GM21723 (cell line): Measurements from ENCODE around the gene MTX2.

Source experiments
- ATAC-seq: cut with Tn5 transposase; IDR thresholded peaks from one replicate; pipeline ENCODE4 v1.9.1; 2021; ENCODE audit warnings: mild to moderate bottlenecking, moderate library complexity; ENCODE audit not compliant: unreplicated experiment

The MTX2 gene

DNA sequence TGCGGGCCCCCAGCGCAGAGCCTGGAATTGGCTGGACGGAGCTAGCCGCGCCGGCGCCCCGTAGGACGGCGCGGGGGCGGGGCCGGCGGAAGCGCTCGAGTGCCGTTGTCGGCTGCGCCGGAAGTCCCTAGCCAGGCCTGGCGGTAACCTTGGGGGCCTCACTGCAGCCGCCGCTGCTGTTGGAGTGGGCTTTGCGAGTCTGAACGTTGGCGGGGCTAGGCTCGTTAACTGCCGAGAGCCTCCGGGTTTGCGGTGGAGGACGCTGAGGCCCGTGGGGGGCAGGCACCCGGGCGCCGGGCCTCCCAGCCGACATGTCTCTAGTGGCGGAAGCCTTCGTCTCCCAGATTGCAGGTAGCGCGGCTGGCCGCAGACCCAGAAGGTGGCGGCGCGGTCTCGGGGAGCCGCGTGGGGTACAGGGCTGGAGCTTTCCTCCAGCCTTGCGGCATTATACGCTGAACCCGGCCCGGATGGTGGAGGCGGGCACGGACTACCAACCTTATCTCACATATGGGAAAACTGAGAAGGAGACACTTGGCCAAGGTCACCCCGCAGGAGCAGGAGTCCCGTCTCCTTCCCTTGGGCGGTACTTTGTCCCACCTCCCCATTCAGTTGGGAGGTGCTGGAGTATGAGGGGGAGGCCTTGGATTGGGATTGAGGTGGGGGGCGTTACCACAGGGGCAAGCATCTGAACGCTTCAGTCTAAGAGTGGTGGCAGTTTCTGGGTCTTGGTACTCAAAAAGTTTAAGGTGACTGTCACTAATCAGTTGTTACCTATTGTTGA is at the start of gene MTX2:
TSS of gene MTX2 (plus strand) at position 124 of the 781 bp plus-strand sequence. CDS start at position 312, 188 bp downstream.
- ATAC-seq, result peak; percentile 98

- ATAC-seq, result no peak
Observed at GRCh38 chr2:176227874-176228273, 41.4 kb upstream of the MTX2 start.

DNA sequence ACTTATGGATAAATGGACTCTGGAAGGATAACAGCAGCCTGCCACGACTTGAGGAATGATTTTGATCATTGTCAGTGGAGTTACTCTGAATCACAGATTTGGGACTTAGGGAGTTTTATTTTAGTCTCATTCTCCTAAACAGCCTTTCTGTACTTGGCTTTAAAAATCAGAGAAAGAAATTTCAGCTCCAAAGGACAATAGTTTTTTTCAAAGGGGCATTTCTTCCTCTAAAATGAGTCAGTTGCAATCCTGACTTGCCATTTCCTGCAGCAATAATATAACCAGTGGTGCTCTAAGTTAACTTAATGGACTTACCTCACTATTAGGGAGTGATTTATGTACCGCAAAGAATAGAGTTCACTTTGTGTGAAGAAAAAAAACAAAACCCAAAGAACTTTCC is 35.1 kb upstream of the MTX2 start:
- no peak for ATAC-seq

DNA sequence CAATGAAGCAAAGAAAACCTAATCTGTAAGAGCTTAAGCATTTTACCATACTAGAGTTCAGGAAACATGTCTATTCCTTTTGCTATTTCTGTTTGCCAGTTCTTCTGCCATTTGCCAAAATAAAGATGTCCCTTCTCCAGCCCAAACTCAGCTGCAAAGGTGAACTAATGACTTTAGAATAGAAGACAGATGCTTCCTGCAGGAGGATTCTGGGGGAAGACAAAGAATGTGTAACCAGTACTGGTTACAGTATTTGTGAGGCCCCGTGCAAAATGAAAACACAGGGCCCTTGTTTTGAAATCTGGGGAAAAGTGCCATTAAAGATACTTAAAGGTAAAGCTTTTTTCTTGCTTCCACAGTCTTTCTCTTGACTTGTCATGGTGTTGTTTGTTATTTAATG is 34.3 kb upstream of the MTX2 start:
- ATAC-seq, result no peak

DNA sequence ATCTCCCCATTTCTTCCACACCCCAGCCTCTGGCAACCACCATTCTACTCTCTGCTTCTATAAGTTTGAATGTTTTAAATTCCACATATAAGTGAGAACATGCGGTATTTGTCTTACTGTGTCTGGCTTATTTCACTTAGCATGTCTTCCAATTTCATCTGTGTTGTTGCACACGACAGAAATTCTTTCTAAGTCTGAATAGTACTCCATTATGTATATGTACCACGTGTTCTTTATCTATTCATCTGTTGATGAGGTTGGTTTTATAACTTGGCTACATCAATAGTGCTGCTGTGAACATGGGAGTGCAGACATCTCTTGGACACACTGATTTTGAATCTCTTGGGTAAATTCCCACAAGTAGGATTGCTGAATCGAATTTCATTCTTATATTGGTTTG is 31.8 kb upstream of the MTX2 start:
- no peak for ATAC-seq

- ATAC-seq, result no peak
Observed at GRCh38 chr2:176239031-176239430, 30.2 kb upstream of the MTX2 start.

GRCh38 chr2:176240301-176240700 is 28.9 kb upstream of the MTX2 start:
- ATAC-seq, result no peak

DNA sequence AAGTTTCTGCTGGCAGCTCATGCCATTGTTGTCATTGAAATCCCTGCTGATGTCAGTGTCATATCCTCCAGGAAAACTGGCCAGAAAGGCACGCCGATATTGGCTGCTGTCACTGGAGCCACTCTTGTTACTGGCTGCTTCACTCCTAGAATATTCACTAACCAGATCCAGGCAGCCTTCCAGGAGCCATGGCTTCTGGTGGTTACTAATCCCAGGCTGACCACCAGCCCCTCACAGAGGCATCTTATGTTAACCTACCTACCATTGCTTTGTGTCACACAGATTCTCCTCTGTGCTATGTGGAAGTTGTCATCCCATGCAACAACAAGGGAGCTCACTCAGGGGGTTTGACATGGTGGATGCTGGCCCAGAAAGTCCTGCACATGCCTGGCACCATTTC is 27.0 kb upstream of the MTX2 start:
- ATAC-seq, result no peak

DNA sequence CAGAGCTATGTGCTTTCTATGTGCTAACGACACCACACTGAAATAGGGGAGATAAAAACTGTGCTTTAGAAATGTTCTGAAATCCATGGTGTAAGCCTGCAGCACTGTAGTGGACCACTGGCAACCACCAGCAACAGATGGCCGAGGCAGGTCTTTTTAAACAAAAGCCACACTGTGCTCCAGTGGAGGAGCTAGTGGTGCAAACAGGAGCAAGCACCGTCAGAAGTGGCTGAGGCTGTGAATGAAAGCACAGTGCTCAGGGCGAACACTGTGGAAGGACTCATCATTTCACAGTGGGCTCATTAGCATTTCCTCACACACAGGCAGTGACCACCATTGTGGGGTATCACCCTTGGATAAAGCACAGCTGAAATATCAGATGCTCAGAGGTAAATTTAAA is 22.9 kb upstream of the MTX2 start:
- ATAC-seq, result no peak

DNA sequence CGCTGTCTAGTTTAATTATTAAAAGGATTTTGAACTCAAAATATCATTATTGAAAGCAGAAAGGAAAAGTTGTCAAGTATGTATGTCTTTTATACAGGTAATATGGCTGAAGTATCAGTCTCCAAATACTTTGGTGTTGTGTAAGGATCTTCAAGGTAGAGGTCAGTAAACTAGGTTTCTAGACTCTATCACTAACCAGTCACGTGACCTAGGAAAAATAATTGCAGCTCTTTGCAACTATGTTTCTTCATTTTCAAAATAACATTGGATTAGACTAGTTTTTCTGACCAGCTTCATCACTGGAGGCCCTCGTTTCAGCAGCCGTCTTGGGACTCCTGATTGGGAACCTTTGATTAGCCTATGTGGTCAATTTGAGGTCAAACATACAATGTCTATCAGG is 21.4 kb upstream of the MTX2 start:
- no peak for ATAC-seq

DNA sequence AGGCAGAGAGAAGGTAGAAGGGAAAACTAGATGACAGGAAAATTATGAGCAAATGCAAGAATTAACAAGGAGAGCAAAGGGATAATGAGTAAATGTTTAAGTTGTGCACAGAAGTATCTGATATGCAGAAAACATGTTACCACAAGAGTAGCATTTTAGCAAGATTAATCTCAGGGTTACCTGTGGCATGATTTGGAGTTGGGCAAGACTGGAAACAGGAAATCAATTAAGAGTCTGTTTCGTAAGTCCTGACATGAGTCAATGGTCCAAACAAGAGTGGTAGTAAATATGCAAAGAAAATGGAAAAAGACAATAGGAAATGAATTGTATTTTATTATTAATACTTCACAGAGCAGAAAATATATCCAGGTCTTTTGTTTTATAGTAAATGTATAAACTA is 17.3 kb upstream of the MTX2 start:
- no peak for ATAC-seq

DNA sequence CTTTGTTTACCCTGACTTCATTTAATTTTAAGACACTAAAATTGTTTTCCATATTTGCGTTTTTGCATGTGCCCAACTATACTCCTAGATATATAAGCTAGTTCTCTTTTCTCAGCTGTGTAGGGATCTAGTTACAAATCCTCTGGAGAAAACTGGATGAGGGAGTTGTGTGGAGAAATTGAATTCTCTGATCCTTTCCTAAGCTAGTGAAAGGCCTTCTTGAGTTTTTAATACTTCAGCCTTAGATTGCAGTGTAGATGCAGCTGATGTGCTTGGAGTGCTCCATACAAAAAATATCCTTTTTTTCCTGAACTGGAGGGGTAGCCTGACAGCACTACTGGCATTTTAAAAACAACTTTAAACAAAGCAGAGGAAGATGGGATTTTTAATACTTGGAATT is 8.6 kb upstream of the MTX2 start:
- no peak for ATAC-seq

DNA sequence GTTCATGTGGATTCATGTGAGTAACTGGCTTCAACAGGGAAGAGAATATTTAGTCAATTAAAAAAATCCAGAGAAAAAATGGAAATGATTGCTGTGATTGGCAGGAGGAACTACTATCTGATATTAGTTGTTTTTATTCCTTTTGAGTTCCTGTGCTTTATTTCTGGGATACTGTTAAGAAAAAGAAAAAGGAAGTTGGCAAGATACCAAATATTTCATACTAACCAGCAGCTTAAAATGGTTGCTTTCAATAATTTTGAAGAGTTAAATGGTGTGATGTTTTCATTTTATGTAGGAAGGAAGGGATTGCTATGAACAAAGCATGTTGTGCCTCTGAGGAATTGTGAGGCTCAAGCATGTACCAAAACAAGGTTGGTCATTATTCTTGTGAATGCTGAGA is 8.1 kb upstream of the MTX2 start:
- ATAC-seq, result no peak

DNA sequence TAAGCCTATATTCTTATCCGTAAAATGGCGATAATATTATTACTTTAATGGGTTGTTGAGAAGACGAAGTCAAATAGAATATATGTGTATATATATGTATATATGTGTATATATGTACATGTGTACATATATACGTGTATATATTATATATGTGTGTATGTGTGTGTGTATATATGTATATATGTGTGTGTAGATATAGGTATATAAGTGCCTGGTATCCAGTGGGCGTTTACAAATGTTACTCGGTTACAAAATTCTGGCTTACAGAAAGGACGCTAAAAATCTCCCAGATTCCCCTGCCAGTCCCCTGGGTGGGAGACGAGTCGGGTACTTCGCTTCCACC is 295 bp upstream of the MTX2 start:
- ATAC-seq, result peak; percentile 24

- peak; percentile 14 for ATAC-seq
Observed at GRCh38 chr2:176270100-176270750, 983 bp downstream of the MTX2 start.

GRCh38 chr2:176272870-176273459 is 3.7 kb downstream of the MTX2 start:
- ATAC-seq, result no peak

- no peak for ATAC-seq
Observed at GRCh38 chr2:176278927-176279326, 9.7 kb downstream of the MTX2 start.

- no peak for ATAC-seq
Observed at GRCh38 chr2:176280156-176280555, 10.9 kb downstream of the MTX2 start.

- no peak for ATAC-seq
Observed at GRCh38 chr2:176280867-176281658, 11.8 kb downstream of the MTX2 start.

GRCh38 chr2:176283291-176284068 is 14.2 kb downstream of the MTX2 start:
- ATAC-seq, result no peak
